ENCODE measurements around the gene CXCL1. TPM values are rescaled to one million over a fixed set of nuclear protein-coding genes. Genes with fewer than 3 reads are reported as not detected.

The CXCL1 gene
- total RNA-seq, 1 donor from 2014 or later, result 11.4 TPM

- Histone ChIP-seq H3K9me3 (ENCODE audit: insufficient read depth, low read depth, low read length) (no peaks in the 10 kb centered on the region), H3K36me3 (ENCODE audit: insufficient read depth, low read length) (no peaks in the 10 kb centered on the region), H3K27me3 (ENCODE audit: insufficient read depth, low read length) (no peaks in the 10 kb centered on the region), H3K4me2 (ENCODE audit: low read length) (no peak overlapping the region), H3K79me2 (ENCODE audit: insufficient read depth, low read length) (no peaks in the 10 kb centered on the region), H3K4me3 (ENCODE audit: insufficient read depth, low read depth, low read length) (no peak overlapping the region), H3K27ac (ENCODE audit: low read depth, low read length) (no peak overlapping the region), H3K4me1 (ENCODE audit: insufficient read depth, low read length) (peaks cover 8% of the 10 kb centered on the region), H2AFZ (ENCODE audit: low read depth, low read length) (no peak overlapping the region), H3K9ac (ENCODE audit: low read length) (no peak overlapping the region), H4K20me1 (ENCODE audit: insufficient read depth, low read length) (no peaks in the 10 kb centered on the region)
- Mint-ChIP-seq H3K4me3 (ENCODE audit: unreplicated experiment) (no peak overlapping the region), H3K4me1 (ENCODE audit: low read depth, unreplicated experiment) (peaks cover 25% of the 10 kb centered on the region), H3K36me3 (ENCODE audit: low read depth, unreplicated experiment) (no peaks in the 10 kb centered on the region), H3K9me3 (ENCODE audit: unreplicated experiment) (no peaks in the 10 kb centered on the region), H3K27ac (ENCODE audit: unreplicated experiment) (no peak overlapping the region), H3K27me3 (ENCODE audit: low read depth, unreplicated experiment) (no peaks in the 10 kb centered on the region)
- DNase-seq (ENCODE audit: low read depth) (peak; percentile 60), FAIRE-seq (no peak)
- TF ChIP-seq EZH2 (IDR thresholded peaks at IDR 0.05; ENCODE audit: insufficient read depth, low read length) (no peak), CTCF (IDR thresholded peaks at IDR 0.05; ENCODE audit: insufficient read depth, low read depth, low read length) (no peak)
These were observed 27.8 kb upstream of the CXCL1 start for GRCh38 chr4:73841243-73841925.

GRCh38 chr4:73842696-73843095, 26.5 kb upstream of the CXCL1 start:
- H3K9me3 ChIP-seq (ENCODE audit: insufficient read depth, low read depth, low read length), result no peaks in the 10 kb centered on the region
- H3K4me1 ChIP-seq (ENCODE audit: insufficient read depth, low read length), result no peaks in the 10 kb centered on the region
- no peaks in the 10 kb centered on the region for H3K79me2 ChIP-seq (ENCODE audit: insufficient read depth, low read length)
- Mint-ChIP-seq H3K4me1 (ENCODE audit: low read depth, unreplicated experiment) (peaks cover 20% of the 10 kb centered on the region), H3K36me3 (ENCODE audit: low read depth, unreplicated experiment) (no peaks in the 10 kb centered on the region), H3K27ac (ENCODE audit: unreplicated experiment) (no peak overlapping the region), H3K9me3 (ENCODE audit: unreplicated experiment) (no peaks in the 10 kb centered on the region), H3K27me3 (ENCODE audit: low read depth, unreplicated experiment) (no peaks in the 10 kb centered on the region), H3K4me3 (ENCODE audit: unreplicated experiment) (no peak overlapping the region)
- DNase-seq (ENCODE audit: low read depth) (no peak), FAIRE-seq (no peak)
- no peak overlapping the region for H3K27ac ChIP-seq (ENCODE audit: low read depth, low read length)
- H3K4me3 ChIP-seq (ENCODE audit: insufficient read depth, low read depth, low read length), result no peak overlapping the region
- H3K9ac ChIP-seq (ENCODE audit: low read length), result no peak overlapping the region
- no peaks in the 10 kb centered on the region for H3K27me3 ChIP-seq (ENCODE audit: insufficient read depth, low read length)
- TF ChIP-seq EZH2 (IDR thresholded peaks at IDR 0.05; ENCODE audit: insufficient read depth, low read length) (no peak), CTCF (IDR thresholded peaks at IDR 0.05; ENCODE audit: insufficient read depth, low read depth, low read length) (no peak)
- no peaks in the 10 kb centered on the region for H4K20me1 ChIP-seq (ENCODE audit: insufficient read depth, low read length)
- no peaks in the 10 kb centered on the region for H3K36me3 ChIP-seq (ENCODE audit: insufficient read depth, low read length)
- H2AFZ ChIP-seq (ENCODE audit: low read depth, low read length), result no peak overlapping the region
- no peak overlapping the region for H3K4me2 ChIP-seq (ENCODE audit: low read length)

GRCh38 chr4:73843369-73843768, 25.8 kb upstream of the CXCL1 start:
- no peak for TF ChIP-seq CTCF (IDR thresholded peaks at IDR 0.05; ENCODE audit: insufficient read depth, low read depth, low read length)
- no peak for TF ChIP-seq EZH2 (IDR thresholded peaks at IDR 0.05; ENCODE audit: insufficient read depth, low read length)
- Histone ChIP-seq H3K9me3 (ENCODE audit: insufficient read depth, low read depth, low read length) (no peaks in the 10 kb centered on the region), H3K27ac (ENCODE audit: low read depth, low read length) (no peak overlapping the region), H3K36me3 (ENCODE audit: insufficient read depth, low read length) (no peaks in the 10 kb centered on the region), H4K20me1 (ENCODE audit: insufficient read depth, low read length) (no peaks in the 10 kb centered on the region), H3K4me1 (ENCODE audit: insufficient read depth, low read length) (no peaks in the 10 kb centered on the region), H3K9ac (ENCODE audit: low read length) (no peak overlapping the region), H3K27me3 (ENCODE audit: insufficient read depth, low read length) (no peaks in the 10 kb centered on the region), H2AFZ (ENCODE audit: low read depth, low read length) (no peak overlapping the region), H3K4me3 (ENCODE audit: insufficient read depth, low read depth, low read length) (no peak overlapping the region), H3K79me2 (ENCODE audit: insufficient read depth, low read length) (no peaks in the 10 kb centered on the region), H3K4me2 (ENCODE audit: low read length) (no peak overlapping the region)
- no peaks in the 10 kb centered on the region for H3K36me3 Mint-ChIP-seq (ENCODE audit: low read depth, unreplicated experiment)
- no peak overlapping the region for H3K27ac Mint-ChIP-seq (ENCODE audit: unreplicated experiment)
- H3K9me3 Mint-ChIP-seq (ENCODE audit: unreplicated experiment), result no peaks in the 10 kb centered on the region
- peaks cover 17% of the 10 kb centered on the region for H3K4me1 Mint-ChIP-seq (ENCODE audit: low read depth, unreplicated experiment)
- peak; percentile 33 for DNase-seq (ENCODE audit: low read depth)
- H3K4me3 Mint-ChIP-seq (ENCODE audit: unreplicated experiment), result no peak overlapping the region
- no peaks in the 10 kb centered on the region for H3K27me3 Mint-ChIP-seq (ENCODE audit: low read depth, unreplicated experiment)
- no peak for FAIRE-seq
